GM18526 (cell line): Measurements from ENCODE around the gene PTH1R.

Experiments
- POLR2A ChIP-seq: IDR thresholded peaks from 3 replicates; pipeline ENCODE4 v1.6.1; 2011; ENCODE audit not compliant: insufficient read length; ENCODE audit errors: extremely low read depth

PTH1R gene

DNA sequence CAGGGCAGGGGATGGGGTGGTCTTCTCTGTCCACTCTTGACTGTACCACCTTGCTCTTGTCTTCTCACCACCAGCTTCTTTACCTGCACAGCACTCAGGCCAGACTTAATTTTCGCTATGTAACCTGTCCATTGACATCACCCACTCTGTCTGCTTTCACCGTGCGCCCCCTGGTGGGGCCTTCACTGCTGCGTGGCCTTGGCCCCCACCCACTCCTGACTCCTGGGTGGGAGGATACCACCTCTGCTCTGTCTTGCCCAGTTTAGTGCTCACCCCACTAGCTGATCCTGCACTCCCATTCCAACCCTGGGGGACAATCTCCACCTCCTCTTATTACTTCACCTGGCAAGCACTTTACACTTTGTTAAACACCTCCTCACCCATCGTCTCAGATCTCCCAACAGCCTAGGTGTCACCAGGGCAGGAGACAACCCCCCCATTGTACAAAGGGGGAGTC is 17.7 kb downstream of the PTH1R start:
- no peak for TF ChIP-seq POLR2A

DNA sequence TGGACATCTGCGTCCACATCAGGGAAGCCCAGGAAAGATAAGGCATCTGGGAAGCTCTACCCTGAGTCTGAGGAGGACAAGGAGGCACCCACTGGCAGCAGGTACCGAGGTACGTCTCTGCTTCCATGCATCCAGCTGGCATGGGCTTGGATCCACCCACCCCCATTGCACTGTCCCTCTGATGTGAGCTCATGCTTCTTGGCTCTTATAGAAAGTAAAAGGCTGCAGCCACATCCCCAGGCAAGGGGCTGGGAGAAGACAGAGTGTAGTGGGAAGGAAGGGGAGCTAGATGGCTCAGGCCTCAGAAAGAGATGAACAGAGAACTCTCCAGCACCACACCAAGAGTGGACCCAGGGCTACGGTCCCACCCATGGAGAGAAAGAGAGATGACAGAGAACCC is 18.2 kb downstream of the PTH1R start:
- TF ChIP-seq POLR2A: no peak

DNA sequence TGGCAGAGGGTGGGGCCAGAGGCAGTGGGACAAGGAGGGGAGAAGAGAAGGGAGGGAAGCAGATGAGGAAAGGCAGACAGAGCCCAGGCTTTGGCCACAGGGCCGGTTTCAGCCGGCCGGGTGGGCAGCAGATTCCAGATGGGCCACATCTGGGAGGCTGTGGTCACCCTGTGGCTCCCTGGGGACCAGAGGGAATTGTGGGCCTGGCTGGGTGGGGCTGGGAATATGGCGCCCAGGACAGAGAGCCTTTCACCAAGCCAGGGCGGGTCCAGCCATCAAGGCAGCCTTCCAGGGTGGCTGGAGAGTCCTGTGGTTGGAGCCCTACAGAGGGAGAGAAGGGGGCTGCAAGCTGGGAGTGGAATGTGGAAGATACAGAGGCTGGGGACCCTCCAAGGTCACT is 18.9 kb downstream of the PTH1R start:
- no peak for TF ChIP-seq POLR2A

DNA sequence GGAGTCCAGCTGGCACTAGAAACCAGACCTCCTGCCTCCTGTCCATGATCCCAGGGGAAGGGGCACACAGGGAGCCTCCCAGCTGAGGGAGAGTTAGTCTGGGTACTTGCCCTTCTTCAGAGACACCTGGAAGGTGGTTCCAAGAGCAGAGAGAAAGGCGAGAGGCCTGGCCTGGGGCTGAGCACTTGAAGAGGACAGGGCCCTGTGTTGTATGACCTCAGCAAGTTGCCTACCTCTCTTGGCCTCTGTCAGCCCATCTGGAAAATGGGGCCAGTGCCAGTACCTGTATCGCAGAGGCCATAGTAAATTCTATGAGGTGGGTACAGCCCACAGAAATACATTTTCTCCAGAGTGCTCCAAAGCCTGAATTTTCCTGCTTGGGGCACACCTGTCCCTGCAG is 19.5 kb downstream of the PTH1R start:
- no peak for TF ChIP-seq POLR2A

DNA sequence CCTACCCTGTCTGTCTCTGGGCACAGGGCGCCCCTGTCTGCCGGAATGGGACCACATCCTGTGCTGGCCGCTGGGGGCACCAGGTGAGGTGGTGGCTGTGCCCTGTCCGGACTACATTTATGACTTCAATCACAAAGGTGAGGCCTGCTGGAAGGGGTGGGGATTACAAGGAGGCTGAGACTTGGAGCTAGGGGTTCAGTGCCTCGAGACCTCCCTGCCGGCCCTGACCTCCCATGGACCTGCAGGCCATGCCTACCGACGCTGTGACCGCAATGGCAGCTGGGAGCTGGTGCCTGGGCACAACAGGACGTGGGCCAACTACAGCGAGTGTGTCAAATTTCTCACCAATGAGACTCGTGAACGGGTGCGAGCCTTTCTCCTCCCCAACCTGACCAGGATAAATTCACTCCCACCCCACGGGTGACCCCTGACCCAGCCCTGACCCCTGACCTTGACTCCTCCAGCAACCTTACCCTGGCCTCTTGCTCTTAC is 20.4 kb downstream of the PTH1R start:
- no peak for TF ChIP-seq POLR2A

DNA sequence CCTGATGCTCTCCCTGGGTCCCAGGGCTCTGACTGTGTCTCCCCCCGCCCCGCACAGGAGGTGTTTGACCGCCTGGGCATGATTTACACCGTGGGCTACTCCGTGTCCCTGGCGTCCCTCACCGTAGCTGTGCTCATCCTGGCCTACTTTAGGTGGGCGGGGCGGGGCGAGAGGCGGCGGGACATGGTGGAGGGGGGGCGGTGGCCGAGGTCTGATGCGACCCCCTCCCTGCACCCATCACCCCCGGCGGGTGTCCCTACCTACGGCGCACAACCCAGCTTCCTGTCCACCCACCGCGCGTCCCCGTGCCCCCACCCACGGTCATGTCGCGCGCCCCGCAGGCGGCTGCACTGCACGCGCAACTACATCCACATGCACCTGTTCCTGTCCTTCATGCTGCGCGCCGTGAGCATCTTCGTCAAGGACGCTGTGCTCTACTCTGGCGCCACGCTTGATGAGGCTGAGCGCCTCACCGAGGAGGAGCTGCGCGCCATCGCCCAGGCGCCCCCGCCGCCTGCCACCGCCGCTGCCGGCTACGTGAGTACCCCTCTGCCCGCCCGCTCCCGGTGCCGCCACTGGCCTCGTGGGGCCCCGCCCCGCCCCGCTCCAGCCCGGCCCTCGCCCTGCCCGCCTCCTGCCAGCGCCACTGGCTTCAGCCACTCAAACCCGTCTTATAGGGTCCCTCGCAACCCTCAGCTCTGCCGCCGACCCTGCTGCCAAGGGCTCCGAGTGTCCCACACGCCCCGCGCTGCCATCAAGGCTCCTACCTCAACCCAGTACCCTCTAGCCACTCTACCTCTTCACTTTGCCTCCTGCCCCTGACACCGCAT is 21.0 kb downstream of the PTH1R start:
- no peak for TF ChIP-seq POLR2A

DNA sequence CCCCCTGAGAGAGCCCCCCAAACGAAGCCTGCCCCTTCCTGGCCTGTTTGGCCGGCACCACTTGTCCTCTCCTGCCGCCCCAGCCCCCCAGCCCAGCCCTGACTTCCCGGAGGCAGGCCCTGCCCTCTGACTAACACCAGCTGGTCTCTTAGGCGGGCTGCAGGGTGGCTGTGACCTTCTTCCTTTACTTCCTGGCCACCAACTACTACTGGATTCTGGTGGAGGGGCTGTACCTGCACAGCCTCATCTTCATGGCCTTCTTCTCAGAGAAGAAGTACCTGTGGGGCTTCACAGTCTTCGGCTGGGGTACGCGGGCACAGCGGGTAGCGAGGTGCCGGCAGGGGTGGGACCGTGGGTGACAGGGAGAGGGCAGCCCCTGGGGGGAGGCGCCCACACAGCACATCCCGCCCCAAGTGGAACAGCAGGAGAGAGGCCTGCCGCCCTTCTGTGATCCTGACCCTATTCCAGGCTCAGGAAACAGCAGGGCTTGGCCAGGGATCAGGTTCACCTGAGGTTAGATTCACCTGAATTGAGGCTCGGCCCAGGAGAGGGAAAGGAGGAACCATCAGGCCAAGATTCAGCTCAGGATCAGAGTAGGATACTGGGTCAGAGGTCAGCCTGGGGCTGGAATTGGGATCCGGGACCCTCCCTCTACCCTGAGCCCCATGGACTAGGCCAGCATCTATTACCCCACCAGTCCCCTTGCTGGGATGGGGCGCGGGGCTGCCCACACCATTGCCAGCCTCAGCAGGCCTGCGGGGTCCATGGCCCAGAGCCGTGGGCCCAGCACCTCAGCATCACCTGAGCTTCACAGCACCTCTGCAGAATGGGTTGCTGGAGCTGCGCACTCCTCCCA is 21.9 kb downstream of the PTH1R start:
- no peak for TF ChIP-seq POLR2A

DNA sequence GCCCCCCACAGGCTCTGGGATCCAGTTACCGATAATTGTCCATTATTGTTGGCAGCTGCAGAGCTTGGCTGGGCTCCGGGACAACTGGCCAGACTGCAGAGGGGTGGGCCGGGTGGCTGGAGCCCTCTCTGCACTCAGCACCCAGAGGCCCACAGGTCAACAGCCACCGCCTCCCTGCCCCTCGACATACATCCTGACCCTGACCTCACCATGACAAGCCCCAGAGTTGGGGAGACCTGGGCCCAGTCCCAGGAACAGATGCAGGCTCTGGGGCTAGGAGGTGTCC is 22.4 kb downstream of the PTH1R start:
- no peak for TF ChIP-seq POLR2A

DNA sequence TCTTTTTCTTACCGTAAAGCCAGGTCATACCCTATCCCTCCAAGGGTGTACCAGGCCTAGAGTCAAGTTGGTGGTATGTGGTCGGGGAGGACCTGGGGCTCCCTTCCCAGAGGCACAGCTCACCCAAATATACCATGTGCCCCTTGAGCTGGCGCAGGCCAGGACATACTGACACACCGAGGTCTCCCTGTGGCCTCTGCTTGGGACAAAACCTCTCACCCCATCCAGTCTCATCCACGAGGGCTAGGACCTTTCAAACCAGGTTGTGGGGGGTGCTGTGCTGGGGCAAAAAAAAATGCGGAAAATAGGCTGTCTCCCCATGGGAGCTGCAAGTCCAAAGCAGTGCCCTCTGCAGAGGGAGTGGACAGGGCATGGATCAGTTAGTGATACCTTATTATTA is 22.8 kb downstream of the PTH1R start:
- TF ChIP-seq POLR2A: no peak

DNA sequence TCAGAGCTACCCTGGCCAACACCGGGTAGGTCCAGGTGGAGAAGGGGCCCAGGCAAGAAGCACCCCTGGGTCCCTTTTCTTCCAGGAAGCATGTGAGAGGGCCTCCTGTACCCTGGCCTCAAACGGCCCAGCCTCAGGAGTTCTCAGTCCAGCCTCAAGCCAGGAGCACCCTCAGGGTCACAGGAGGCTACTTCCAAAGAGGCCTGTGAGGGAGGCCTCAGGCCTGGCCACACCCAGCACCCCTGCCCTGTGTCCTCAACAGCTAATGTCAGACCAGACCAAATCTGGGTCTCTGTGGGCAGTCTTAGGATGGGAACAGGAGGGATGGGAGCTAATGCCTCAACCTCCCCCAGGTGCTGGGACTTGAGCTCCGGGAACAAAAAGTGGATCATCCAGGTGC is 23.5 kb downstream of the PTH1R start:
- TF ChIP-seq POLR2A: no peak

DNA sequence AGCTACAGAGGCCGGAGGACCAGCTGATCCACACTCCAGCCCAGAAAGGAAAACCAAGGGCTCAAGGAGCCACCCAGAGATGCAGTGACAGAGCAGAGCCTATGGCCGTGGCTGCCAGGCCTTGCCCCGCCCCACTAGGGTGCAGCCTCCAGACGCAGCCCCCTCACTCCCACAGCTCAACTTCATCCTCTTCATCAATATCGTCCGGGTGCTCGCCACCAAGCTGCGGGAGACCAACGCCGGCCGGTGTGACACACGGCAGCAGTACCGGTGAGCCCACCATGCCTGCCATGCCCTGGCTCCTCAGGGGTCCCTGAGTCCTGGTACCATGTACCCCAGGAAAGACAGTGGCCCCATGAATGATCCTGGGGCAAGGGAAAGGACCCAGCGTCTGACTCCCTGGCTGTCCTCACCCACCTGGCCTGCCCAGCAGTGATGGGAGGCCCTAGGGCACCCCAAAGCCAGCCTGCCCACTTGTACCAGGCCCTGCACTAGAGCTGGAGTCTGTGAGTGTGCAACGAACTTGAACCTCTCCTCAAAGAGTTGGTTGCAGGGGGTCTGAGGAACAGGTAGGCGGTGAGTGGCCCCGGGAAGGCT is 24.2 kb downstream of the PTH1R start:
- no peak for TF ChIP-seq POLR2A

DNA sequence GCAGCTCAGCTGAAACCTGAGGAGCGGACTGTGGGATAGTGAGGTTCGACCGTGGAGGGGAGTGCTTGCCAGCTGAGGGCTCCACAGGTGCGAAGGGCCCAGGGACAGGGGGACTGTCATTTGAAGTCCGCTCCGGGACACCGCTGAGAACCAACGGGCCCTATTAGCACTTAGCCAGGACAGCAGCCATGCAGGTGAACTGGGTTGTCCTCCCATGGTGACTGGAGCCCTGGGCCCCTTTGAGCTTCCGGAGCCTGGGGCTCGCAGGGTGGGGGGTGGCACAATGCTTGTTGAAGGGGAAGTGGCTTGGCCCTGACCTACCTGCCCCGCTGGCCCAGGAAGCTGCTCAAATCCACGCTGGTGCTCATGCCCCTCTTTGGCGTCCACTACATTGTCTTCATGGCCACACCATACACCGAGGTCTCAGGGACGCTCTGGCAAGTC is 24.7 kb downstream of the PTH1R start:
- no peak for TF ChIP-seq POLR2A

DNA sequence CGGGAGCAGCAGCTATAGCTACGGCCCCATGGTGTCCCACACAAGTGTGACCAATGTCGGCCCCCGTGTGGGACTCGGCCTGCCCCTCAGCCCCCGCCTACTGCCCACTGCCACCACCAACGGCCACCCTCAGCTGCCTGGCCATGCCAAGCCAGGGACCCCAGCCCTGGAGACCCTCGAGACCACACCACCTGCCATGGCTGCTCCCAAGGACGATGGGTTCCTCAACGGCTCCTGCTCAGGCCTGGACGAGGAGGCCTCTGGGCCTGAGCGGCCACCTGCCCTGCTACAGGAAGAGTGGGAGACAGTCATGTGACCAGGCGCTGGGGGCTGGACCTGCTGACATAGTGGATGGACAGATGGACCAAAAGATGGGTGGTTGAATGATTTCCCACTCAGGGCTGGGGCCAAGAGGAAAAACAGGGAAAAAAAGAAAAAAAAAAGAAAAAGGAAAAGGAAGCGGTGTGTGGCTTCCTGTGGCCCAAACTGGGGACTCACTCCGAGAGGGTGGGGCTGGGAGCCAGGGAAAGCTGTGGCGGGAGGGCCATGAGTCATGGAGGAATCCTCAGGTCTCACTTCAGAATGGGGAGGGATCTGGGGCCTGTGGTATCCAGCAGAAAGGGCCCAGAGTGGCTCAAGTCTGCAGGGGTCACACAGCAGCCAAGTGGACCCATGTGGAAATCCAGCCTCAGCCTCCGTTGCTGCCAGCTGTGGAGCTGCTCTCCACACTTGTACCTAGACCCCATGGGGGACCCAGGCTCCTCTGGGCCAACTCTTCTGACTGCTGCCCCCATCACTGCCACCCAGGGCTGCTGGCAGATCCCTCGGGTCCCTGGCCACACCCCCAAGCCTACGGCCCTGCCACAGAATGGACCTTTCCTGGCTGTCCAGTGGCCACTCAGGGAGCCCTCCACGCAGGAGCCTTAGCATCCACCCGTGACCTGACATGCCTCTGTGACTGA is 26.1 kb downstream of the PTH1R start:
- TF ChIP-seq POLR2A: no peak

DNA sequence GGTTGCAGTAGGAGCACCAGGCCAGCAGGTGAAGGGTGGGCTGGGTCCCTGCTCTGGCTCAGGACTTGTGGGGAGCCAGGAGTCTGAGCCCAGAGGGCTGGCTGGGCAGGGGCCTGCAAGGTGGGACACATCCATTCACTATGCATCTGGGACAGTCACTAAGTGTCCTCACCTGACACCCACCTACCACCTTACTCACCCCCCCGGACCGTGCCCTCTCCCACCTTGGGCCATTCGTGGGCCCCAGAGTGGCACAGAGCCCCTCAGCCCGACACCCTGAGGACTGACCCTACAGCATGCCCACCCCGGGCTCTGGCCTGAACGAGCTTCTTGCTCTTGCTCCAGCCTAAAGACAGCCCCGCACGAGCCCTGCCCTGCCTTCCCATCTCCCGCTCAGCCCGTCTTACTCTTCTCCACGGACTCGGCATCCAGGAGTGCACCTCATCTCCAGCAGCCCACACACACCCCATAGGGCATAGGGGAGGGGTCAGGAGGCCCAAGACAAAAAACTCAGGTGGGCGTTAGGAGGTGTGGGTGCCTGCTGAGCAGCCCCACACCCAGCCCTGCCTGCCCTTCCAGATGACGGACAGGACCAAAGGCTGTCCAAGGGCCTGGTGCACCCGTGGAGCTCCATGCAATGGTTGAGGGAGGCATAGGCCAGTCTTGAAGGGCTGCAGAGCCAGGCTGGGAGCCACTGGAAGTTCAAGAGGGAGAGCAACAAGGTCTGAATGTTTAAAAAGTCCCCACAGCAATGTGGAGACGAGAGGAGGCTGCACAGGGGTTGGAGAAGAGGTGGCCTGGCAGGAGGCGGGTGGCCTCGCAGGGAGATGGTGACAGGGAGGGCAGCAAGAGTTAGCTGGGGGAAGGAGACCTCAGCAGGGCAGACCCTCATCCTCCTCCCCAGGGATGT is 27.0 kb downstream of the PTH1R start:
- TF ChIP-seq POLR2A: no peak
